Ramos (cell line): ENCODE data around the gene FBXL2.

Source experiments
- in situ Hi-C: fragments of 300-500 bp; cut with MboI; formaldehyde crosslinking; loops from one replicate; pipeline ENCODE4 v1.14.3; 2022; ENCODE audit warnings: low sequenced_read_pairs; ENCODE audit not compliant: unreplicated experiment

FBXL2 gene, protein sequence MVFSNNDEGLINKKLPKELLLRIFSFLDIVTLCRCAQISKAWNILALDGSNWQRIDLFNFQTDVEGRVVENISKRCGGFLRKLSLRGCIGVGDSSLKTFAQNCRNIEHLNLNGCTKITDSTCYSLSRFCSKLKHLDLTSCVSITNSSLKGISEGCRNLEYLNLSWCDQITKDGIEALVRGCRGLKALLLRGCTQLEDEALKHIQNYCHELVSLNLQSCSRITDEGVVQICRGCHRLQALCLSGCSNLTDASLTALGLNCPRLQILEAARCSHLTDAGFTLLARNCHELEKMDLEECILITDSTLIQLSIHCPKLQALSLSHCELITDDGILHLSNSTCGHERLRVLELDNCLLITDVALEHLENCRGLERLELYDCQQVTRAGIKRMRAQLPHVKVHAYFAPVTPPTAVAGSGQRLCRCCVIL

DNA sequence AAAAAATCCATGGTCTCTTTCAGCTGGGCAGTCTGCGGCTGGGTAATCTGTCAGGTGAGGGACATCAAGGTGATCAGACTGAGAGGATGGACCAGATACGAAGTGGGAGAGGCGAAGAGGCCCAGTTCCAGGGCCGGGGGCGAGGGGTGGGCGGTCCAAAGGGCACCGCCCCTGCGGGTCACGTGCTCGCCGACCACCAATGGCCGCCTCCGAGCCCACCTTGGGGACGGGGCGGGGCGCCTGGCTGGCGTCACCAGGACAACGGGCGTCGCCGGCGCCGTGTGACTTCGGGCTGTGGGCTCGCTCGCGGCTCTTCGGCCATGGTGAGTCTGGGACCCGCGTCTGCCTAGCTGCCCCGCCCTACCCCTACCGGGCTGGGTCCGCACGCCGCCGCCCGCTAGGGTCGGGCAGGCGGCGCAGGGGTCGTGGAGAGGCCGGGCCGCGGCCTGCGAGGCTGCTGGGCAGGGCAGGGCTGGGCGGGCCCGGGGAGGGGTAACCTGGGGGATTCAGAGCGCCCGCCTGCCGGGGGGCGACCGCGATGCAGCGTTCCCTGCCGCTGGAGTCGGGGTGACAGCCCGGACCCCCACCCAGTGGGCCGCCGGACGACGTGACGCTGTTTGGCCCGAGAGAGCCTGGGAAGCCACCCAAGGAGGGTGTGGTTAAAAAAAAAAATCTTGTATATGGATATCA, at the start of gene FBXL2:
Gene FBXL2, plus strand, starts transcription at position 250 of the 690 bp plus-strand sequence. Its CDS starts 71 bp downstream, at position 321.
- in situ Hi-C loops, result no loop called here

GRCh38 chr3:33229066-33229465, 48.2 kb upstream of the FBXL2 start:
- in situ Hi-C loops, result no loop called here

GRCh38 chr3:33229947-33230346, 47.3 kb upstream of the FBXL2 start:
- in situ Hi-C loops, result no loop called here

GRCh38 chr3:33231756-33232465, 45.3 kb upstream of the FBXL2 start:
- in situ Hi-C loops, result no loop called here

- in situ Hi-C loops, result no loop called here
These were observed 43.4 kb upstream of the FBXL2 start for GRCh38 chr3:33233884-33234283.

GRCh38 chr3:33236005-33236404, 41.2 kb upstream of the FBXL2 start:
- in situ Hi-C loops, result no loop called here

DNA sequence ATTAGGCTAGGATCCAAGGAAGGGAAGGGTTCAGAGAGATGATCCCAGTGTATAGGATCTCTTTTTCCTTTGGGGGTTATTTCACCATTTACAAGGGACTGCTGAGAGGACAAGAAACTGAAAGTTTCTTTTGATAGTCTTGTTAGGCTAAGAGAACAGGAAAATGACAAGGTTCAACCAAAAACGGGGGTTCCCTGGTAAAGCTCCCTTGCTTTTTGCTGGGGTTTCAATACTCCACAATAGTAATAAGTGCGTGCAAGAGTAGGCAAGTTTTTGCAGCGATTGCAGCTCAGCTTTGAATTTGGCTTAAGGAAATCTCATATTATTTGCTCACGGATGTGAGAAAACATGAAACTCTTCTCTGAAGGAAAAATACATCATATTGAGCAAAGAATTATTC, 39.8 kb upstream of the FBXL2 start:
- in situ Hi-C loops, result no loop called here

- in situ Hi-C loops, result no loop called here
These were observed 38.3 kb upstream of the FBXL2 start for GRCh38 chr3:33238923-33239322.

DNA sequence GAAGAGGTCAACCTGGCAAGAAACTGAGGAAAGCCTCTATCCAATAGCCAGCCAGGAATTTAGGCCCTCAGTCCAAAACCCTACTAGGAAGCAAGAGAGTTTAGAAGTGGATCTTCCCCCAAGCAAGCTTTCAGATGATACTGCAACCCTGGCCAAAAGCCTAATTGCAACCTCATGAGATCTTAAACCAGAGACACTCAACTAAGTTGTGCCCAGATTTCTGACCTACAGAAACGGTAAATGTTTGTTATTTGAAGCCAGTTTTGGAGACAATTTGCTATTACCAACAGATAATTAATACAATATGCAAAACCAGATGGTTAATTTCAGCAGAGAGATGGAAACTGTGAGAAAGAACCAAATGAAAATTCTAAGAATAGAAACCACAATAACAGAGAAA, 37.0 kb upstream of the FBXL2 start:
- in situ Hi-C loops, result no loop called here

- in situ Hi-C loops, result no loop called here
These were observed 30.5 kb upstream of the FBXL2 start for GRCh38 chr3:33246786-33247185.

- in situ Hi-C loops, result no loop called here
These were observed 26.5 kb upstream of the FBXL2 start for GRCh38 chr3:33250712-33251111.

DNA sequence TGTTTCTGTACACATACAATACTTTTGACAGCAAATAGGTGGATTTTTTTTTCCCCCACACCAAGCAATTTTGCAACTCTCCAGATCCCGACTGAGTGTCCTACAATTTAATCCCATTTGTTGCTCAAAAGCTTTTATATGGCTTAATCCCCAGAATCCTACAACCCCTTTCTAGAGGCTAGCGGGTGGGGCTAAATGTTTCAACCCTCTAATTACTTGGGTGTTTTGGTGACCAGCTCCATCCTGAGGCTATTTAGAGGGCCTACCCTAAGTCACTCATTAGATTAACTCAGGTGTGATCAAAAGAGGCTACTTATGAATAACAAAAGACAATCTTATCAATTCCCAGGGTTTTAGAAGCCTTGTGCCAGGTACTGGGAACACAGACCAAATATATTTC, 21.0 kb upstream of the FBXL2 start:
- in situ Hi-C loops, result no loop called here

DNA sequence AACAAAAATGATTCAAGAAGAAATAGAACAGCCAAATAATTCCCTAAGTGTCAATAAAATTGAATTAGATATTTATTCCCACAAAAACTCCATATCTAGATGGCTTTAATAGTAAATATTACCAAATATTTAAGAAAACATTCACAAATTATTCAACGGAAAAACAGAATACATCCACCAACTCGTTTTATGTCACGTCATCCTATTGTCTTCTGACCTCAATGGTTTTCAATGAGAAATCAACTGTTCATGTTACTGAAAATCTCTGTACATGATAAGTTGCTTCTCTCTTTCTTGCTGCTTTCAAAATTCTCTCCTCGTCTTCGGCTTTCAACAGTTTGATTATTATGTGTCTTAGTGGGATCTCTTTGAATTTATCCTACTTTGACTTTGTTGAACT, 17.1 kb upstream of the FBXL2 start:
- in situ Hi-C loops, result no loop called here

DNA sequence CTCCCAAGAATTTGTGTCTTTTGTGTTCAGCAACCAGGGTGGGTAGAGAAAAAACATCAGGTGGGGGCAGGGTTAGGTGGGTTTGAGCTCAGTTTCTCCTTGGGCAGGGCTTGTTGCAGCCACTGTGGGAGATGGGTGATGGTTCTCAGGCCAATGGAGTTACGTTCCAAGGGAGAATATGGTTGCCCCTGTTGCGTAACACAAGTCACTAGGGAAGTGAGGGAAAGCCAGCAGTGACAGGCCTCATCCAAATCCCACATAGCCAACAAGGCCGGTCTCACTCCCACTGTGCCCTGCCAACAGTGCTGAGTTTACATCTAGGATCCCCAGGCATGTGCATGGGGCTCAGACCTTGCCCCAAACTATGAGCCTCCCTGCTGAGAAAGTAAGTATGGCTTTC, 7.9 kb upstream of the FBXL2 start:
- in situ Hi-C loops, result no loop called here

DNA sequence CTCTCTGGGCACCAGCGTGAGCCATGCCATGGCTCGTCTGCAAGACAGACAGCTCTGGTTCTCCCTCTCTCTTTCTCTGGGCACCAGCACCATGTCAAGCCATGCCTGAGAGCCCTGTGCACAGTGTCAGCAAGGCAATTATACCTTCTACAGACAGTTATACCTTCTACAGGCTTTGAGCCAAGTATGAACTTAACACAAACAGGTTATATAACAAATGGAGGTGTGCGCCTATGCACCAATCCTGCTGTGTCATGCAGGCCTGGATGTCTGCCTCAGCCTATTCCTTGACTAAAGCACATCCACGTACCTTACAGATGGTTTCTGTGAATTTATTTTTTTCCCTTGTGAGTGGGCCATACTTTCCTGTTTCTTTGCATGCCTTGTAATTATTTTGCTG, 5.9 kb upstream of the FBXL2 start:
- in situ Hi-C loops, result no loop called here

GRCh38 chr3:33273628-33274027, 3.6 kb upstream of the FBXL2 start:
- in situ Hi-C loops, result no loop called here

DNA sequence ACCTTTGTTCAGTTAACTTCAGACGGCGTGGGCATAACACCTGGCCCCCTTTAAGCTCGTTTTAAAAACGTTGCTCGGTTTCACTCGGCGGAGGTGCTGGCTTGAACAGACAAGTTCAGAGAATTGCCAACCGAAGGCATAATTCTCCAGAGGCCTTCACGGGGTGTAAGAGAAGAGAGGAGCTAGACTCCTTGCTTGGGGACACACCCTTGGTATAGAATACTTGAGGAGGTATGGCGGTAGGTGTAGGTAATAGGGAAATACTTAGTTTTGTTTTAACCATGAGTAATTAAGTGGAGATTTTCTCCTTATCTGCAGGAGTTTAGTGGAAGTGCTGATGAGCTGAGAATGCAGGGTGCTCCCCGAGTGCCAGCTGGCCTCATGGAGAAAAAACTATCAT, 921 bp downstream of the FBXL2 start:
- in situ Hi-C loops, result no loop called here

GRCh38 chr3:33287672-33288282, 10.5 kb downstream of the FBXL2 start:
- in situ Hi-C loops, result no loop called here

DNA sequence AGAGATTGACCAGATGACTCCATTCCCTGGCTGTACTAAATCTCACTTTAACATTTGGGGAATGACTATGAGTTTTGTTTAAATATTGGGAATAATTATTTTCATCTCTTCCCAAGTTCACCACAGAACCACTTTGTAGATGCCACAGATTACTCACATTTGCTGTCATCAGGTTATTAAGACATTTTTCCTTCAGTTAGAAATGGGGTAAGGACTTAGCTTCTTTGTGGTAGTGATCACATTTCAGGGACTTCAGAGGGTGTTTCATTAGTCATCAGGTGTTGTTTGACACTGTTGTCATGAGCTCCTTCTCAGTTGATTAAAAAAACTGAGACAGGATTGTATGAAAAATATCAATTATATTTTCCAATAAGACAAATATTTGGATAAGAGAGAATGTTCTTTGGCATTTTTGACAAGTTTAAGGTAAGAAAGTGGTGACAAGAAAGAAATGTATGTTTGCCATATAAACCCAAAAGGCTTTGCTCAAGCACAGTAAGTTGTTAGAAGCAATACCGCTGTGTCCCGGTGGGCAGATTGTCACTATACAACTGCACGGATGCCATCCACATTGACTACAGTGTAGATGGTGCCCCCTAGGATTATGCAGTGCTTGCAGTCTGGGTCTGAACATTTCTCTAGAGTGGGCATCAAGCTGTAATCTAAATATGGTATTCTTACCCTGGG, 22.3 kb downstream of the FBXL2 start:
- in situ Hi-C loops, result no loop called here

DNA sequence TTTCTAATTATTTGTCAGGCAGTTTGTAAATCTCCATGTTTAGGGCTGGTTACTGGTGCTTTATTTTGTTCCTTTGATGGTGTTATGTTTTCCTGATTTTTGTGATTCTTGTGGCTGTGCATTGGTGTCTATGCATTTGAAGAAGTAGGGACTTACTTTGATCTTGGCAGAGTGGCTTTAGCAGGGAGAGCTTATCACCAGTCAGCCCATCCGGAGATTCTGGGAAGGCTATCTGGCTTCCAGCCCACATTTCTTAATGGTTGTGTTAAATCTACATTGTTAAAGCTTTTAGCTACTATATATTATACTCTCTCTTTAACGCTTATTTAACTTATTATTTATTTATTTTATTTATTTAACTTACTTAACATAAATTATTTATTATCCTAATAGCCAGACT, 35.1 kb downstream of the FBXL2 start:
- in situ Hi-C loops, result no loop called here
